NT2/D1 (cell line): ENCODE measurements around the gene PROSER3.

Experiments
- SUZ12 ChIP-seq: IDR thresholded peaks from 2 replicates; pipeline ENCODE4 v1.6.1; 2011; ENCODE audit not compliant: insufficient read length, insufficient read depth; ENCODE audit errors: extremely low read depth
- YY1 ChIP-seq: IDR thresholded peaks from 2 replicates; pipeline ENCODE4 v1.6.1; 2011; ENCODE audit not compliant: insufficient read length, insufficient read depth

DNA sequence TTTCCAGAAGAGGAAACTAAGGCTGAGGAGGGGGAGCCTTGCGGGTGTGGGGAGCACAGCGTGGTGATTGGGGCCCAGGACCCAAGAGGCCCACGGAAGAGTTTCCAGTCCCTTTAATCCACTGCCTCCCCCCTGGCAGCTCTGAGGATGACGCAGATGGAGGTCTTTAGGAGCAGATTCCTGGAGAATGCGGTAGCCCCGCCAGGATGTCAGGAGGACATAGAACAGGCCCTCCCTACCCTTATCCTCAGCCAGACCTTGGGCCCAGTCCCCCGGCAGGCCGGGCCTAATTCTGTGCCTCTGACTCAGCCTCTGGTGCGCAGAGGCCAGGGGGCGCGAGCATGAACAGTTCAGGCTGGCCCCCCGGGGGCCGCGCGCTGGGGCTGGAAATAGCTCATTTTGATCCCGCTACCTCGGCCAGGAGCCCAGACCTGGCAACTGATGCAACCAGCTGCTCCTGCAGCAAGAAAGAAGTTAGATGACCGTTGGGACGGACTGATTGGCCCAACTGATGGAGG, 686 bp upstream of the PROSER3 start:
- TF ChIP-seq SUZ12: no peak
- TF ChIP-seq YY1: no peak
